ENCODE results near the gene ANKRD11. TPM values are rescaled to one million over a fixed set of nuclear protein-coding genes. Genes with fewer than 3 reads are reported as not detected.
"Not testable (repeated sequence)": the region's sequence is repeated elsewhere in the genome, so short reads cannot be mapped to it uniquely, and the experiment has no call there.

ANKRD11 gene
- polyA plus RNA-seq, 5 donors = 82.4 to 104 (median 91.2) TPM

GRCh38 chr16:89244754-89245153 lies 245.6 kb downstream of the ANKRD11 start:
- no peak for DNase-seq

DNA sequence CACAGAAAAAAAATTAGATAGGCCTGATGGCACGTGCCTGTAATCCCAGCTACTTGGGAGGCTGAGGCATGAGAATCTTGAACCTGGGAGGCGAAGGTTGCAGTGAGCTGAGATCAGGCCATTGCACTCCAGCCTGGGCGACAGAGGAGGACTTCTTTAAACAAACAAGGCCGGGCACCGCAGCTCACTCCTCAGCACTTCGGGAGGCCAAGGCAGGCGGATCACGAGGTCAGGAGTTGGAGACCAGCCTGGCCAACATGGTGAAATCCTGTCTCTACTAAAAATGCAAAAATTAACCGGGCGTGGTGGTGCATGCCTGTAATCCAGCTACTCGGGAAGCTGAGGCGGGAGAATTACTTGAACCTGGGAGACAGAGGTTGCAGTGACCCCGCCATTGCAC lies 246.1 kb downstream of the ANKRD11 start:
- DNase-seq = not testable (repeated sequence)

- no peak for DNase-seq
Observed at GRCh38 chr16:89243664-89244063, 246.7 kb downstream of the ANKRD11 start.

GRCh38 chr16:89242795-89243200 lies 247.6 kb downstream of the ANKRD11 start:
- DNase-seq = no peak

DNA sequence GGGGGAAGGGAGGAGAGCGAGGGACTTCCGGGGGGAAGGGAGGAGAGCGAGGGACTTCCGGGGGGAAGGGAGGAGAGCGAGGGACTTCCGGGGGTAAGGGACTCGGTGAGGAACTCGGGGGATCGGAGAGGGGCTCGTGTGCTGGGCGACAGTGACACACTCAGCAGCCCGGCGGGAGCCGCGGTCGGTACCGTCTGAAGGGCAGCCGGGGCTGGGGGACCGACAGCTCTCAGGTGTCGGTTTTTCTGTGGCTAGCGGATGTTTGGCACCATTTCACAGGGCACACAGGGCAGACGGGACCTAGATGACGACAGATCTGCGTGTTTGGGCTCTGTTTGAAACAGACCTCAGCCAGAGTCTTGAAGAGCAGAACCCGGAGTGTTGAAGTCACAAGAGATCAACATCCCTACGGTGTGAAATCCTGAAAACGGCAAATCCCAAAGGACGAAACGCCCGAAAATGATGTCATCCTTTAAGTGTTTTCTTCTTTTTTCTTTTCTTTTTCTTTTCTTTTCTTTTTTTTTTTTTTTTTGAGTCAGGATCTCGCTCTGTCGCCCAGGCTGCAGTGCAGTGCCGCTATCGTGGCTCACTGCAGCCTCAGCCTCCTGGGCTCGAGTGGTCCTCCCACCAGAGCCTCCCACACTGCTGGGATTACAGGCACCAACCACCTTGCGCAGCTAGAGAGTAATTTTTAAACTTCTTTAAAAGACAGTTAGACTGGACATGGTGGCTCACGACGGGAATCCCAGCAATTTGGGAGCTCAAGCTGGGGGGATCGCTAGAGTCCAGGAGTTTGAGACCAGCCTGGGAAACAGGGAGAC lies 249.0 kb downstream of the ANKRD11 start:
- peak; percentile 83 to 86 for DNase-seq

DNA sequence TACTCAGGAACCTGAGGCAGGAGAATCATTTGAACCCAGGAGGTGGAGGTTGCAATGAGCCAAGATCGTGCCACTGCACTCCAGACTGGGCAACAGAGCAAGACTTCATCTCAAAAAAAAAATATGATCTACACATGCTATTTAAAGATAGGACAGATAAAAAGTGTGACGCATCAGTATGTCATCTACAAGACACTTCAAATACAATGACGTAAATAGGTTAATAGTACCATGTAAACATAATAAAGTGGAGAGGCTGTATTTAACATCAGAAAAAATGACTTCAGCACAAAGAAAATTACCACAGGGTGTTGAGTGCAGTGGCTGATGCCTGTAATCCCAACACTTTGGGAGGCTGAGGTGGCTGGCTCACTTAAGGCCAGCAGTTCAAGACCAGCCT lies 252.6 kb downstream of the ANKRD11 start:
- no peak for DNase-seq

DNA sequence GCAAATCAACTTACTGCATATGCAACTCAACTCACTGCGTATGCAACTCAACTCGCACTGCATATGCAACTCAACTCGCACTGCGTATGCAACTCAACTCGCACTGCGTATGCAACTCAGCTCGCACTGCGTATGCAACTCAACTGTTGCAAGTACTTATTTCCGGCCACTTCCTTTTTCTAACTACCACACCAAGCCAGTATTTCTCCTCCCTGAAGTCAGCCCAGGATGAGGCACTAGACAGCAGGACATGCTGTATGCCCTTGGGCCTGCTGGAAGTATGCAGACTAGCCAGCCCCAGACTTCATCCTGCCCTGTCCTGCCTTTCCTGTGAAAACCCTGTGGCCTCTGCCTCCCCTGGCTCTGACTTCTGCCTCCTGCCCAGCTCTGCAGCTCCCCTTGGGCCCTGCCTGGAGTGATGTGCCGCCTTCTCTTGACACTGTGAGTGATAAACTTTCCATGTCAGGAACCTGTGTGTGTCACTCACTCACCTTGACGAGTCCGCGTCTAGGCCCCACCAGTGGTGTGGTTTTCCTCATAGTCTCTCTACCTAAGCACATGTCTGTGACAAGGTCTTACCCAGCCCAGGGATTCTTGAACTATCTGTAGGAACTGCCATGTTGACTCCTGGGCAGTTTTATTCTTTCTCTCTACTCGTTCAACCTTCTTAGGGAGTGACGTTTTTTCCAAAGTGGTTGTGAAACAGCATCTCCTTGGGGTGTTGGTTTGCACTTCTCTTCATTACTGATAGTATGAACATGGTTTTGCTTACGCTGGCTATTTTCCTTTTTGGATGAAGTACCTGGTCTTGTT lies 256.5 kb downstream of the ANKRD11 start:
- no peak for DNase-seq

DNA sequence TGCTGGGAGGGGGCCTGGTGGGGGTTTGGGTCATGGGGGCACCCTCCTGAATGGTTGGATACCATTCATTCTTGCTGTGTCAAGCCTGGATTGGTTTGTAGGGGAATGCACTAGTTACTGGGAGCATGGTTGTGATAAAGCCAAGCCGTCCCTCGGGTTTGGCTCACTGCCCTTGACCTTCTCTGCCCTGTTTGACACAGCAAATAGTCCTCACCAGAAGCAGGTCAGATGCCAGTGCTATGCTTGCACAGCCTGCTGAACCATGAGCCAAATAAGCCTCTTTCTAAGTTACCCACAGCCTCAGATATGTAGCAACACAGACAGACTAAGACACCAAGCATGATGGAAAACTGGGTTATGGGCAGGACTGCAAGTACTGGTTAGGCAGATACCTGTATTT lies 258.3 kb downstream of the ANKRD11 start:
- DNase-seq = no peak

DNA sequence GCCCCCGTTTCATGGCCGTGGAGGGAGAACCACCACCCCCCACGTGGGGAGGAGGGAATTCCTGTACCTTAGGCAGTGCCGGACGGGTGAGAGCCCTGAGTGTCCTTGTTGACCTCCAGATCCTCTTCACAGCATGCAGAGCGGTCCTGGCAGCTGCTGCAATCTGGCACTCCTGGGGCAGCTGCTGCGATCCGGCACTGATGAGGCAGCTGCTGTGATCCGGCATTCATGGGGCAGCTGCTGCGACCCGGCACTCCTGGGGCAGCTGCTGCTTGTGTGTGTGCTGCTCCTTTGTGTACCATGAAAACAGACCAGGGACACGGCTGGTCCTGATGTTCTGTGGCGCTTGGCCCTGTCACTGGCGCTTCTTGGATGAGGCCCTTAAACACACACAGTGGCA lies 260.1 kb downstream of the ANKRD11 start:
- DNase-seq = no peak

DNA sequence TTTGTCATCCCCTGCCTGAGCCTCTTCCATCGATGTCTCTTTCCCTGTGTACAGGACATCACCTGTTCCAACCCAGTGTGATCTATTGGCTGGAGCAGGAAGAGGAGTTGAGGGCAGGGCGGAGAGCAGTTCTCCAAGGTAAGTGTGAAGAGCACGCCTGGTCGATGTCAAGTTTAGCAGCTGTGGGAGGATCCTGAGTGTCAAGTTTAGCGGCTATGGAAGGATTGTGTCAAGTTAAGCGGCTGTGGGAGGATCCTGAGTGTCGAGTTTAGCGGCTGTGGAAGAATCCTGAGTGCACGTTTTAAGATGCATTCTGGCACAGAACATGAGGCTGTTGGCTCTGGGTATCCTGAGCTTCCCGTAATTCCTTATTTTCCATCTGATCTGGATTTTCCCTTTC lies 265.7 kb downstream of the ANKRD11 start:
- DNase-seq = no peak

DNA sequence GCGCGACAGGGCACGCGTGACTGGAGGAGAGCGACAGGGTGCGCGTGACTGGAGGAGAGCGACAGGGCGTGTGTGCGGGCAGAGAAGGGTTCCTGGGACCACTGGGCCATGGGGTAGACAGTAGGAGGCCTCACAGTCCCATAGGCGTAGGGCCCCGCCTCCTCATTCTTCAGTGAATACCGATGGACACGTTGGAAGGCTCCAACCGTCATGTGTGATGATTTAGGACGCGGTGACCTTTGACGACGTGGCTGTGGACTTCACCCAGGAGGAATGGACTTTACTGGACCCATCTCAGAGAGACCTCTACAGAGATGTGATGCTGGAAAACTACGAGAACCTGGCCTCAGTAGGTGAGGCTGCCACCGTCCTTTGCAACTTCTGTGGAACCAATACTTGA lies 267.4 kb downstream of the ANKRD11 start:
- DNase-seq = no peak

DNA sequence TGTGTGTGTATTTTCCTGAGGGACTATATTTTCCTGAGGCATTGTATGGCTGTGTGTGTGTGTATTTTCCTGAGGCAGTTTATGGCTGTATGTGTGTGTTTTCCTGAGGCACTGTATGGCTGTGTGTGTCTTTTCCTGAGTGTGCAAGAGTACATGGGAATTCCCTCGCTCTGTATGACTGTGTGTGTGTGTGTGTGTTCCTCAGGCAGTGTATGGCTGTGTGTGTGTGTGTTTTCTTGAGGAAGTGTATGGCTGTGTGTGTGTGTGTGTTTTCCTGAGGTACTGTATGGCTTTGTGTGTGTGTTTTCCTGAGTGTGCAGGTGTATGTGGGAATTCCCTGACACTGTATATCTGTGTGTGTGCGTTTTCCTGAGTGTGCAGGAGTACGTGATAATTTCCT lies 268.8 kb downstream of the ANKRD11 start:
- DNase-seq = no peak

GRCh38 chr16:89219365-89219764 lies 271.0 kb downstream of the ANKRD11 start:
- no peak for DNase-seq

Other genes with a start within 250 kb of the ANKRD11 start
- gene SPG7, start 17.8 kb upstream of the ANKRD11 start, polyA plus RNA-seq (ENCODE audit: insufficient read depth in 1 of 5, insufficient read length in 5 of 5, low replicate concordance in 1 of 5) = 100 to 1,000 TPM in 4 of 5 donors, 10 to 100 TPM in 1; 100.0 to 129 (median 121) TPM
- 1,000 to 10,000 TPM; 2,126 to 4,007 (median 2,543) TPM for gene RPL13, start 70.1 kb upstream of the ANKRD11 start, polyA plus RNA-seq (ENCODE audit: insufficient read depth in 1 of 5, insufficient read length in 5 of 5, low replicate concordance in 1 of 5)
- under 1 TPM in 4 of 5 donors, not detected in 1; 0.26 to 0.76 (median 0.33) TPM for gene CPNE7, start 85.2 kb upstream of the ANKRD11 start, polyA plus RNA-seq (ENCODE audit: insufficient read depth in 1 of 5, insufficient read length in 5 of 5, low replicate concordance in 1 of 5)
- 10 to 100 TPM in 1 of 5 donors, 1 to 10 TPM in 4; 4.6 to 13.1 (median 7.0) TPM for gene DPEP1, start 123.1 kb upstream of the ANKRD11 start, polyA plus RNA-seq (ENCODE audit: insufficient read depth in 1 of 5, insufficient read length in 5 of 5, low replicate concordance in 1 of 5)
- 10 to 100 TPM; 47.5 to 97.3 (median 66.4) TPM for gene CHMP1A, start 167.1 kb upstream of the ANKRD11 start, polyA plus RNA-seq (ENCODE audit: insufficient read depth in 1 of 5, insufficient read length in 5 of 5, low replicate concordance in 1 of 5)
- 10 to 100 TPM; 12.3 to 16.1 (median 14.2) TPM for gene SPATA33, start 167.3 kb upstream of the ANKRD11 start, polyA plus RNA-seq (ENCODE audit: insufficient read depth in 1 of 5, insufficient read length in 5 of 5, low replicate concordance in 1 of 5)
- 100 to 1,000 TPM in 3 of 5 donors, 10 to 100 TPM in 2; 80.3 to 139 (median 102) TPM for gene CDK10, start 196.1 kb upstream of the ANKRD11 start, polyA plus RNA-seq (ENCODE audit: insufficient read depth in 1 of 5, insufficient read length in 5 of 5, low replicate concordance in 1 of 5)
- 1 to 10 TPM; 1.9 to 7.1 (median 3.4) TPM for gene SPATA2L, start 211.1 kb upstream of the ANKRD11 start, polyA plus RNA-seq (ENCODE audit: insufficient read depth in 1 of 5, insufficient read length in 5 of 5, low replicate concordance in 1 of 5)
- 10 to 100 TPM in 3 of 5 donors, 1 to 10 TPM in 2; 7.7 to 17.1 (median 11.1) TPM for gene VPS9D1, start 230.3 kb upstream of the ANKRD11 start, polyA plus RNA-seq (ENCODE audit: insufficient read depth in 1 of 5, insufficient read length in 5 of 5, low replicate concordance in 1 of 5)
- 10 to 100 TPM; 22.3 to 36.5 (median 30.2) TPM for gene ZNF276, start 231.0 kb upstream of the ANKRD11 start, polyA plus RNA-seq (ENCODE audit: insufficient read depth in 1 of 5, insufficient read length in 5 of 5, low replicate concordance in 1 of 5)

Data from right lung (tissue), 5 donors.